ENCODE data around the gene ZBTB7C. TPM values are rescaled to one million over a fixed set of nuclear protein-coding genes. Genes with fewer than 3 reads are reported as not detected.
A peak's percentile ranks its signal among the peaks of the same experiment; 100 is the strongest.

The ZBTB7C gene
- total and polyA plus RNA-seq, 4 experiments from 2014 or later: 0.23 TPM; not detected in 3

DNA sequence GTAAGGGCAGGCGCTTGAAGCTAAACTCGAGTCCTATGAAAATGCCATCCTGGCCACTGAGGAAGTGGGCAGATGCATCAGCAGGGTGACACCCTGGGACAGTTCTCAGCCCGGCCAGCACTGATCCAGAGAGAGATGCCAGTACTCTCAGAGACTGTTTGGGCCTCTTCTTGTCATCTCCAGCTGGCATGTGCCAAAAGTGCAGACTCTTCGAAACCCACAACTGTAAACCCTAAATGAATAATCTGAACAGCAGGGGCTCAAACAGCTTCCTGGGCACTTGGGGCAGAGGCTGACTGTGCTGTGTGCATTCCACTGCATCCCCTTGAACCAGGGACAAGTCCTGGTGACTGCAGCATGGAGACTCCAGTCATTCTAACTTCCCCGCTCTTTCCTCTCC, 274.6 kb downstream of the ZBTB7C start:
- H3K27me3 Mint-ChIP-seq: peaks cover 27 to 30% of the 10 kb centered on the region in 2 donors
- Histone ChIP-seq H3K27ac (ENCODE audit: low read depth, low read length) (no peak overlapping the region), H3K4me1 (ENCODE audit: insufficient read depth, low read length) (peaks cover 8% of the 10 kb centered on the region), H3K4me3 (ENCODE audit: low read length in 2 of 2) (no peak overlapping the region), H3K27me3 (ENCODE audit: insufficient read depth, low read length) (peaks cover 8% of the 10 kb centered on the region), H3K36me3 (ENCODE audit: insufficient read depth, low read length) (no peaks in the 10 kb centered on the region), H3K9me3 (ENCODE audit: control insufficient read depth in 1 of 2, low read length in 2 of 2) (no peaks in the 10 kb centered on the region)
- ChIA-PET POLR2A (ENCODE audit: partially characterized antibody) (no interaction called here), CTCF (ENCODE audit: partially characterized antibody) (no interaction called here)
- no peak for DNase-seq
- peaks cover 6 to 9% (median 7%) of the 10 kb centered on the region in 4 donors for H3K4me1 Mint-ChIP-seq
- H3K27ac Mint-ChIP-seq: peak overlapping the region in 1 of 7 donors; percentile 20
- intact Hi-C loops (cut with micrococcal nuclease): no loop called here
- peak overlapping the region in 1 of 8 donors; percentile 27 for H3K4me3 Mint-ChIP-seq
- H3K9me3 Mint-ChIP-seq: no peaks in the 10 kb centered on the region
- no peaks in the 10 kb centered on the region for H3K36me3 Mint-ChIP-seq

GRCh38 chr18:48133671-48134251, 275.4 kb downstream of the ZBTB7C start:
- intact Hi-C loops (cut with micrococcal nuclease): no loop called here
- ChIA-PET POLR2A (ENCODE audit: partially characterized antibody) (no interaction called here), CTCF (ENCODE audit: partially characterized antibody) (no interaction called here)
- H3K4me3 ChIP-seq (ENCODE audit: low read length in 2 of 2): no peak overlapping the region
- no peaks in the 10 kb centered on the region for H3K9me3 ChIP-seq (ENCODE audit: control insufficient read depth in 1 of 2, low read length in 2 of 2)
- Mint-ChIP-seq H3K27me3 (peaks cover 25 to 32% of the 10 kb centered on the region in 2 donors), H3K4me1 (peaks cover 6 to 9% (median 7%) of the 10 kb centered on the region in 4 donors), H3K9me3 (no peaks in the 10 kb centered on the region), H3K4me3 (no peak overlapping the region), H3K27ac (no peak overlapping the region), H3K36me3 (no peaks in the 10 kb centered on the region)
- H3K36me3 ChIP-seq (ENCODE audit: insufficient read depth, low read length): no peaks in the 10 kb centered on the region
- H3K27me3 ChIP-seq (ENCODE audit: insufficient read depth, low read length): peaks cover 8% of the 10 kb centered on the region
- no peak for DNase-seq
- peaks cover 8% of the 10 kb centered on the region for H3K4me1 ChIP-seq (ENCODE audit: insufficient read depth, low read length)
- H3K27ac ChIP-seq (ENCODE audit: low read depth, low read length): no peak overlapping the region

DNA sequence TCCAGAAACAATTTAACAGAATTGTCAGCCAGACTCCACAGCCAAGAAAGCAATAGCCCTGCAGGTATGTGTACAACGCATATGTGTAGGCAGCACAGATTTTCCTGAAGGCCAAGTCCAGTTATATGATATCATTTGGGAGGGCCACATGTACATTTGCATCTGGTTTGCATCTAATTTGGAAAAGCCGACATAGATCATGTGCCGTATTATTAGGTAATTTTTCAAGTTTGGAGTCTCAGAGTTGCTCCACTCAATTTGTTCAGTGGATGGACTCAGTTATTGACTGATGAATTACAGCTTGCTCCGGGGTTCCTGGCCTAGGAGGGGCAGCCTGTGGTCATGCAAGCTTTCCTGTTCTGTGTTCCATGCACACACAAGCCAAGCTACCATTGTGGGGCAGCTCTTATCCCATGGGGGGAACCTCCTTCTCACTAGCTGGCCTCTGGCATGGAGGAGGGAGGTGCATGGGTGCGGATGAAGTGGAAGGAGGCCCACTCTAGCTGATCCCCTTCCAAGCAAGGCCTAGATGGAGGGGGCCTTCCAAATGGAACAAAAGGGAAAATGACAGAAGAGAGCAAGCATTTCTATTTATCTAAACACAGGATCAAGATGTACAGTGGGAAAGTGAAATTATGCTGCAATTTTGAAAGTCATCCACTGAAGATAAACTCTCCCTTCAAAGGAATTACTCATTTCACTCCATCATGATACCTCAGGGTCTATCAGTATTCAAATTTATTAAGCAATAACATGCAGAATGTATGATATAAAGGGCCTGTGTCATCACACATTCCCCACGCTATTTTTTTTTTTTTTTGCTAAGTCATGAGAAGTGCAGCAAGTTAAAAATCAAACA, 276.2 kb downstream of the ZBTB7C start:
- H3K4me3 Mint-ChIP-seq: no peak overlapping the region
- H3K9me3 ChIP-seq (ENCODE audit: control insufficient read depth in 1 of 2, low read length in 2 of 2): no peaks in the 10 kb centered on the region
- CTCF ChIA-PET (ENCODE audit: partially characterized antibody): no interaction called here
- no peak overlapping the region for H3K4me3 ChIP-seq (ENCODE audit: low read length in 2 of 2)
- H3K27me3 Mint-ChIP-seq: peaks cover 22 to 30% of the 10 kb centered on the region in 2 donors
- H3K36me3 Mint-ChIP-seq: no peaks in the 10 kb centered on the region
- H3K9me3 Mint-ChIP-seq: peaks cover 0 to 2% (median 0%) of the 10 kb centered on the region in 8 donors
- H3K4me1 ChIP-seq (ENCODE audit: insufficient read depth, low read length): peaks cover 8% of the 10 kb centered on the region
- no peaks in the 10 kb centered on the region for H3K36me3 ChIP-seq (ENCODE audit: insufficient read depth, low read length)
- intact Hi-C loops (cut with micrococcal nuclease): no loop called here
- H3K27me3 ChIP-seq (ENCODE audit: insufficient read depth, low read length): peaks cover 5% of the 10 kb centered on the region
- no peak overlapping the region for H3K27ac ChIP-seq (ENCODE audit: low read depth, low read length)
- POLR2A ChIA-PET (ENCODE audit: partially characterized antibody): no interaction called here
- peaks cover 6 to 9% (median 7%) of the 10 kb centered on the region in 4 donors for H3K4me1 Mint-ChIP-seq
- H3K27ac Mint-ChIP-seq: no peak overlapping the region
- no peak for DNase-seq

GRCh38 chr18:48131042-48131441, 278.1 kb downstream of the ZBTB7C start:
- H3K27me3 Mint-ChIP-seq: peaks cover 13 to 27% of the 10 kb centered on the region in 2 donors
- H3K9me3 ChIP-seq (ENCODE audit: control insufficient read depth in 1 of 2, low read length in 2 of 2): no peaks in the 10 kb centered on the region
- H3K27ac Mint-ChIP-seq: no peak overlapping the region
- H3K27me3 ChIP-seq (ENCODE audit: insufficient read depth, low read length): no peaks in the 10 kb centered on the region
- peaks cover 0 to 5% (median under 1%) of the 10 kb centered on the region in 4 donors for H3K4me1 Mint-ChIP-seq
- H3K36me3 Mint-ChIP-seq: no peaks in the 10 kb centered on the region
- no peak overlapping the region for H3K27ac ChIP-seq (ENCODE audit: low read depth, low read length)
- ChIA-PET POLR2A (ENCODE audit: partially characterized antibody) (no interaction called here), CTCF (ENCODE audit: partially characterized antibody) (no interaction called here)
- no peak overlapping the region for H3K4me3 Mint-ChIP-seq
- peaks cover 0 to 2% (median 0%) of the 10 kb centered on the region in 8 donors for H3K9me3 Mint-ChIP-seq
- no peaks in the 10 kb centered on the region for H3K36me3 ChIP-seq (ENCODE audit: insufficient read depth, low read length)
- intact Hi-C loops (cut with micrococcal nuclease): no loop called here
- H3K4me3 ChIP-seq (ENCODE audit: low read length in 2 of 2): no peak overlapping the region
- no peak for DNase-seq
- H3K4me1 ChIP-seq (ENCODE audit: insufficient read depth, low read length): peaks cover under 1% of the 10 kb centered on the region

GRCh38 chr18:48129621-48130082, 279.5 kb downstream of the ZBTB7C start:
- Histone ChIP-seq H3K9me3 (ENCODE audit: control insufficient read depth in 1 of 2, low read length in 2 of 2) (no peaks in the 10 kb centered on the region), H3K27ac (ENCODE audit: low read depth, low read length) (no peak overlapping the region), H3K27me3 (ENCODE audit: insufficient read depth, low read length) (no peaks in the 10 kb centered on the region), H3K36me3 (ENCODE audit: insufficient read depth, low read length) (no peaks in the 10 kb centered on the region), H3K4me1 (ENCODE audit: insufficient read depth, low read length) (no peaks in the 10 kb centered on the region), H3K4me3 (ENCODE audit: low read length in 2 of 2) (no peak overlapping the region)
- ChIA-PET POLR2A (ENCODE audit: partially characterized antibody) (no interaction called here), CTCF (ENCODE audit: partially characterized antibody) (no interaction called here)
- H3K27me3 Mint-ChIP-seq: peaks cover 5 to 27% of the 10 kb centered on the region in 2 donors
- no peak overlapping the region for H3K4me3 Mint-ChIP-seq
- no peak for DNase-seq
- intact Hi-C loops (cut with micrococcal nuclease): no loop called here
- no peaks in the 10 kb centered on the region for H3K4me1 Mint-ChIP-seq
- no peak overlapping the region for H3K27ac Mint-ChIP-seq
- H3K9me3 Mint-ChIP-seq: peaks cover 0 to 2% (median 0%) of the 10 kb centered on the region in 8 donors
- H3K36me3 Mint-ChIP-seq: no peaks in the 10 kb centered on the region

- Mint-ChIP-seq H3K36me3 (no peaks in the 10 kb centered on the region), H3K9me3 (peaks cover 0 to 2% (median 0%) of the 10 kb centered on the region in 8 donors), H3K27me3 (peaks cover 5 to 21% of the 10 kb centered on the region in 2 donors), H3K4me3 (no peak overlapping the region), H3K4me1 (no peaks in the 10 kb centered on the region), H3K27ac (no peak overlapping the region)
- no peaks in the 10 kb centered on the region for H3K9me3 ChIP-seq (ENCODE audit: control insufficient read depth in 1 of 2, low read length in 2 of 2)
- CTCF ChIA-PET (ENCODE audit: partially characterized antibody): no interaction called here
- POLR2A ChIA-PET (ENCODE audit: partially characterized antibody): no interaction called here
- no peaks in the 10 kb centered on the region for H3K36me3 ChIP-seq (ENCODE audit: insufficient read depth, low read length)
- H3K4me1 ChIP-seq (ENCODE audit: insufficient read depth, low read length): no peaks in the 10 kb centered on the region
- intact Hi-C loops (cut with micrococcal nuclease): no loop called here
- DNase-seq: no peak
- no peak overlapping the region for H3K27ac ChIP-seq (ENCODE audit: low read depth, low read length)
- no peak overlapping the region for H3K4me3 ChIP-seq (ENCODE audit: low read length in 2 of 2)
- no peaks in the 10 kb centered on the region for H3K27me3 ChIP-seq (ENCODE audit: insufficient read depth, low read length)
Measured at GRCh38 chr18:48127606-48128005, 281.6 kb downstream of the ZBTB7C start.

- H3K4me1 ChIP-seq (ENCODE audit: insufficient read depth, low read length): no peaks in the 10 kb centered on the region
- CTCF ChIA-PET (ENCODE audit: partially characterized antibody): no interaction called here
- H3K4me3 Mint-ChIP-seq: no peak overlapping the region
Measured at GRCh38 chr18:48126240-48126639, 282.9 kb downstream of the ZBTB7C start.

More at GRCh38 chr18:48126240-48126639, 282.9 kb downstream of the ZBTB7C start:
- H3K4me3 ChIP-seq (ENCODE audit: low read length in 2 of 2): no peak overlapping the region
- POLR2A ChIA-PET (ENCODE audit: partially characterized antibody): no interaction called here
- H3K36me3 ChIP-seq (ENCODE audit: insufficient read depth, low read length): no peaks in the 10 kb centered on the region
- Mint-ChIP-seq H3K9me3 (peaks cover 0 to 2% (median 0%) of the 10 kb centered on the region in 8 donors), H3K27me3 (peaks cover 5 to 20% of the 10 kb centered on the region in 2 donors), H3K4me1 (no peaks in the 10 kb centered on the region), H3K27ac (no peak overlapping the region), H3K36me3 (no peaks in the 10 kb centered on the region)
- no peaks in the 10 kb centered on the region for H3K27me3 ChIP-seq (ENCODE audit: insufficient read depth, low read length)
- intact Hi-C loops (cut with micrococcal nuclease): no loop called here
- no peak overlapping the region for H3K27ac ChIP-seq (ENCODE audit: low read depth, low read length)
- no peaks in the 10 kb centered on the region for H3K9me3 ChIP-seq (ENCODE audit: control insufficient read depth in 1 of 2, low read length in 2 of 2)
- DNase-seq: no peak

Data from CD4-positive, alpha-beta memory T cell (primary cell).